PC-9 (cell line): ENCODE data around the gene GORASP1.

Source experiments
- CTCF ChIP-seq: fragments of 200-600 bp; sonication (generic); conservative IDR thresholded peaks from 2 replicates; pipeline ENCODE4 v1.6.1; 2017; ENCODE audit warnings: mixed run types, antibody characterized with exemption, mild to moderate bottlenecking, moderate library complexity
- EZH2 ChIP-seq: fragments of 200-600 bp; sonication (generic); IDR thresholded peaks from 2 replicates; pipeline ENCODE4 v1.8.0; 2017; ENCODE audit warnings: antibody characterized with exemption, low read depth

GRCh38 chr3:39107388-39108199, at the start of gene GORASP1, which contains the start of gene TTC21A:
- TF ChIP-seq CTCF (no peak), EZH2 (no peak)
